Gastroesophageal sphincter (tissue), 4 donors: ENCODE measurements around the gene MTIF3. TPM values are rescaled to one million over a fixed set of nuclear protein-coding genes. Genes with fewer than 3 reads are reported as not detected.

ENCODE experiments used
- ATAC-seq: fragments of 150-250 bp; one replicate; pipeline ENCODE4 v1.9.1; 2016; ENCODE audit warnings: mild to moderate bottlenecking, moderate library complexity
- H3K27ac ChIP-seq, 4 donors: fragments of 200-600 bp; sonication (generic) in 3 of 4; 1 replicate in 3 of 4; 2 replicates in 1 of 4; pipeline ENCODE4 v1.5.1; 2016 to 2019
- H3K27me3 ChIP-seq: fragments of 200-600 bp; sonication (generic); one replicate; pipeline ENCODE4 v1.5.1; 2019
- H3K36me3 ChIP-seq, 2 donors: fragments of 200-600 bp; sonication (generic); one replicate each; pipeline ENCODE4 v1.5.1; 2019; ENCODE audit warnings: control low read depth in 1 of 2
- H3K4me1 ChIP-seq, 3 donors: fragments of 200-600 bp; sonication (generic); 1 replicate in 2 of 3; 2 replicates in 1 of 3; pipeline ENCODE4 v1.5.1; 2016 to 2019; ENCODE audit warnings: control low read depth in 2 of 3
- H3K4me3 ChIP-seq, 2 donors: fragments of 200-600 bp; sonication (generic); one replicate each; pipeline ENCODE4 v1.5.1; 2019; ENCODE audit warnings: mild to moderate bottlenecking in 1 of 2, moderate library complexity in 1 of 2
- H3K9me3 ChIP-seq, 3 donors: fragments of 200-600 bp; sonication (generic); one replicate each; pipeline ENCODE4 v1.5.1; 2017 to 2019; ENCODE audit warnings: control low read depth in 2 of 3
- EP300 ChIP-seq: sonication (generic); formaldehyde crosslinking; IDR thresholded peaks from one replicate; pipeline ENCODE4 v1.6.1; 2017; ENCODE audit warnings: antibody characterized with exemption, mild to moderate bottlenecking
- POLR2A ChIP-seq, 2 donors: fragments of 450-650 bp; IDR thresholded peaks; one replicate each; pipeline ENCODE4 v1.6.1; 2017; ENCODE audit warnings: antibody characterized with exemption in 2 of 2, mild to moderate bottlenecking in 2 of 2, moderate library complexity in 1 of 2
- POLR2AphosphoS5 ChIP-seq: sonication (generic); formaldehyde crosslinking; IDR thresholded peaks from one replicate; pipeline ENCODE4 v1.6.1; 2017; ENCODE audit warnings: antibody characterized with exemption
- WGBS, 2 donors: methylation state at CpG; one replicate each; pipeline ENCODE4 v1.1.5; 2018; ENCODE audit warnings: low coverage in 1 of 2; 5-methylcytosine and 5-hydroxymethylcytosine counted together
- total RNA-seq, 4 donors: library from RNA; depleted of rRNA; stranded (reverse); fragments of >200 nt; gene quantifications; one replicate each; pipeline ENCODE4 v1.1.0, GENCODE V29; 2016
- TF ChIP-seq, protein P1 (sequence below), 4 experiments: fragments of 200-600 bp in 2 of 4; fragments of 450-650 bp in 2 of 4; sonication (generic) in 1 of 4; IDR thresholded peaks; one replicate each; pipeline ENCODE4 v1.5.1; 2017 to 2019; ENCODE audit warnings: antibody characterized with exemption in 4 of 4, mild to moderate bottlenecking in 2 of 4, moderate library complexity in 2 of 4

Gene MTIF3
- total RNA-seq, 4 donors from 2014 or later = 40.1 to 72.0 (median 56.3) TPM

DNA sequence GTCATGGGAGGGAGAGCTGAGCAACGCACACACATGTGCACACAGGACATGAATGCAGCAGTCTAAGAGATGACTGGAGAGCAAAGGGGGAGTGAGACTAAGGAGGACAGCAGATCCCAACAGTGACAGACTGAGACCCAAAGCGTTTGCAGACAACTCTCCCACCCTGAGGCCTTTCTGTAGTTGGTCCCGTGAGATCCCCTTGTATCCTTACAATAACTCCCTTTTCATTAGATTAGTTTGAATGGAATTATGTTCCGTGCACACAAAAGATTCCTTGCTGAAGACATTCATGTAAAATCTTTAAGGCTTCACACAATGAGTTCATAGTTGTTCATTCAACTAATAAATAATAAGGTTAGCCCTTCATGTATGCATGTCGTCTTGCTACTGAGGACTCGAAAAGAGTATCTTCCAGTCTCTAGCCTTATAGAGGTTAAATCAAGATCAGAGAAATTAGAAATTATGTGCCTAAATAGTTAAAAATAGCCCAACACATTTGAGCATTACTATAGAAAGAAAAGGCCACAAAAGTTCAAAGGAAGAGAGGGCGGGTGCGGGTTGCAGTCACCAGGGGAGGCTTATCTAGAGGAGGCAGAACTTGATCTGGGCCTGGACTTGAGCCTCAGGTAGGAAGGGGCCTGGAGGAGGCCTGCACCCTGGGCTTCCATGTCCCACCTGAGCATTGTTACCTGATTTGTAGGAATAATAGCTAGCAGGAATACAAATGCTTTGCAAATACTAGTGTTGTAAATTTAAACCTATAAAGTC lies 29.1 kb downstream of the MTIF3 start:
- H3K4me1 ChIP-seq = peaks cover 7 to 25% (median 12%) of the 10 kb centered on the region in 3 donors
- no peaks in the 10 kb centered on the region for H3K9me3 ChIP-seq
- no peak overlapping the region for H3K27ac ChIP-seq
- no peak for ATAC-seq
- H3K36me3 ChIP-seq = no peaks in the 10 kb centered on the region
- WGBS, 2 donors = 73 to 78% methylated on average over 7 of the region's 8 CpGs
- TF ChIP-seq EP300 (no peak), POLR2AphosphoS5 (no peak), POLR2A (IDR thresholded peaks at IDR 0.05) (no peak)
- TF ChIP-seq, protein P1, sequence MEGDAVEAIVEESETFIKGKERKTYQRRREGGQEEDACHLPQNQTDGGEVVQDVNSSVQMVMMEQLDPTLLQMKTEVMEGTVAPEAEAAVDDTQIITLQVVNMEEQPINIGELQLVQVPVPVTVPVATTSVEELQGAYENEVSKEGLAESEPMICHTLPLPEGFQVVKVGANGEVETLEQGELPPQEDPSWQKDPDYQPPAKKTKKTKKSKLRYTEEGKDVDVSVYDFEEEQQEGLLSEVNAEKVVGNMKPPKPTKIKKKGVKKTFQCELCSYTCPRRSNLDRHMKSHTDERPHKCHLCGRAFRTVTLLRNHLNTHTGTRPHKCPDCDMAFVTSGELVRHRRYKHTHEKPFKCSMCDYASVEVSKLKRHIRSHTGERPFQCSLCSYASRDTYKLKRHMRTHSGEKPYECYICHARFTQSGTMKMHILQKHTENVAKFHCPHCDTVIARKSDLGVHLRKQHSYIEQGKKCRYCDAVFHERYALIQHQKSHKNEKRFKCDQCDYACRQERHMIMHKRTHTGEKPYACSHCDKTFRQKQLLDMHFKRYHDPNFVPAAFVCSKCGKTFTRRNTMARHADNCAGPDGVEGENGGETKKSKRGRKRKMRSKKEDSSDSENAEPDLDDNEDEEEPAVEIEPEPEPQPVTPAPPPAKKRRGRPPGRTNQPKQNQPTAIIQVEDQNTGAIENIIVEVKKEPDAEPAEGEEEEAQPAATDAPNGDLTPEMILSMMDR (IDR thresholded peaks at IDR 0.05) = no peak
- H3K4me3 ChIP-seq = no peak overlapping the region
- no peaks in the 10 kb centered on the region for H3K27me3 ChIP-seq

DNA sequence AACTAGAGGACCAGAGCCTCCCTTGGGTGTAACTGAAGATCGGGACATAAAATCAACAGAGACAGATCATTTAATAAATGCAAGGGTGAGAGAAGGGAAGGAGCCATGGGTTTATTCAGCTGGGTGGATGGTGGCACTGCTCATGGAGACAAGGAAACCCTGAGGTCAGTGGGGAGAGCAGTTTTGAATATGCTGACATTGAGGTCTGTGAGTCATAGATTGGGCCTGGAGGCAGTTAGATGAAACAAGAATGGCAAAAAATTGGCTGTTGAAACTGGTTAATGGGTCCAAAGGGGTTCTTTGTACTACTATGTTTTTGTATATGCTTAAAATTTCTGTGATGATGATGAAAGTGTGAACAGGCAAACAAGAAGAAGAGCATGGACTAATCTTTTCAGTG lies 31.0 kb downstream of the MTIF3 start:
- Histone ChIP-seq H3K9me3 (no peaks in the 10 kb centered on the region), H3K27ac (no peak overlapping the region), H3K4me3 (no peak overlapping the region), H3K4me1 (peaks cover 0 to 7% (median 0%) of the 10 kb centered on the region in 3 donors), H3K27me3 (no peaks in the 10 kb centered on the region), H3K36me3 (no peaks in the 10 kb centered on the region)
- WGBS, 2 donors = 71 to 83% methylated on average over 1 of the region's 1 CpG
- TF ChIP-seq, protein P1 (IDR thresholded peaks at IDR 0.05) = no peak
- TF ChIP-seq POLR2A (IDR thresholded peaks at IDR 0.05) (no peak), EP300 (no peak), POLR2AphosphoS5 (no peak)
- no peak for ATAC-seq

DNA sequence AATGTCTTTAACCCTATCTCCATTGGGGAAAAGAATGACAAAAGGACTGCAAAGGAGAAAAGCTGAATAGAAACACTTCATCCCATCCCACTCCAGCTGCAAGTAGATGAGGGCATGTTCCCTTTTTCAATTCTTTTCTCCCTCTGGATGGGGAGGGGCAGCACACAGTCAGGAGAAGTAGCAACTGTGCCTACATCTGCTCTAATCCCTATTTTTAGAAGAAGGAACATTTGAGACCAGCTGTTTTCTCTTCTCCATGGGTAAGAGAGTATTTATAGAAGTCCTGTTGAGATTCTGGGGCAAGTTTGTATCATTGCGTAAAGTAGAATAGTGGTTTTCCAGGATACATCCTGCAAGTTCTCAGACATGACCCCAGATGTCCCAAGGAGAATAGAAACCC lies 35.2 kb downstream of the MTIF3 start:
- TF ChIP-seq POLR2A (IDR thresholded peaks at IDR 0.05) (no peak), EP300 (no peak), POLR2AphosphoS5 (no peak)
- TF ChIP-seq, protein P1 (IDR thresholded peaks at IDR 0.05) = no peak
- H3K4me1 ChIP-seq = no peaks in the 10 kb centered on the region
- peaks cover 11% of the 10 kb centered on the region for H3K27me3 ChIP-seq
- 100% methylated on average over 1 of the region's 1 CpG for WGBS, 2 donors
- ATAC-seq = peak; percentile 55
- no peaks in the 10 kb centered on the region for H3K36me3 ChIP-seq
- no peak overlapping the region for H3K27ac ChIP-seq
- no peak overlapping the region for H3K4me3 ChIP-seq
- H3K9me3 ChIP-seq = no peaks in the 10 kb centered on the region

DNA sequence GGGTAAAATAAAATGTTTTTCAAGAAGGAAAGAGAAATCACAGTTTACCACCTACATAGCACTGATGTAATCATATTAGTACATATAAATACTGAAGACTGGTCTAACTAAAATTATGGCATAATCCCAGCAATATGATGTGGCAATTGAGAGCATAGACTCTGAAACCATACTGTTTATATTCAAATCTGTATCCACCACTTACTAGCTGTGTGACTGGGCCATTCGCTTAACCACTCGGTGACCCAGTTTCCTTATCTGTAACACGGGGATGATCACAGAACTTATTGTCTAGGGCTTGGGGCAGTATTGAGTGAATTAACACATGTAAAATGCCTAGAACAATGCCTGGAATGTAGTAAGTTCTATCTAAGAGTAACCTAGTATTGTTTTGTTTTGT lies 39.0 kb downstream of the MTIF3 start:
- no peak overlapping the region for H3K4me3 ChIP-seq
- H3K36me3 ChIP-seq = no peaks in the 10 kb centered on the region
- no peaks in the 10 kb centered on the region for H3K9me3 ChIP-seq
- no peaks in the 10 kb centered on the region for H3K4me1 ChIP-seq
- 68 to 71% methylated on average over 3 of the region's 3 CpGs for WGBS, 2 donors
- H3K27ac ChIP-seq = no peak overlapping the region
- ATAC-seq = no peak
- TF ChIP-seq EP300 (no peak), POLR2AphosphoS5 (no peak), POLR2A (IDR thresholded peaks at IDR 0.05) (no peak)
- TF ChIP-seq, protein P1 (IDR thresholded peaks at IDR 0.05) = no peak
- H3K27me3 ChIP-seq = peaks cover 17% of the 10 kb centered on the region

DNA sequence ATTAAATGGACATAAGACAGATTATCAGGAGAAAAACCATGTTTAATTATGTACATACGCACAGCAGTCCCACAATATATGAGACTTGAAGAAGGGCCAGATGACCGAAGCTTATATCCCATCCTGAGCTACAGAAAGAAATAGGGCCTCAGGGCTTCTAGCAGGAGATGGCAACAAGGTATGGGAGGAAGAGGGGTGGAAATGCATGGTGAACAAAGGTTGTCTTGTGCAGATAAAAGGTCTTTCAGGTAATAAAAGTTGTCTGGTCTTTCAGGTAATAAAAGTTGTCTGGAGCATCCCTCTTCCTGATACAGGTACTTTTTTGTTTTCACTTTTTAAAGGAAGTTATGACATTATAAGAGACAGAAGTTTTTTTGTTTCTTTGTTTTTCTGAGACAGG lies 41.4 kb downstream of the MTIF3 start:
- TF ChIP-seq EP300 = no peak
- TF ChIP-seq POLR2AphosphoS5 = no peak
- TF ChIP-seq, protein P1 (IDR thresholded peaks at IDR 0.05) = no peak
- no peak for TF ChIP-seq POLR2A (IDR thresholded peaks at IDR 0.05)
- 46 to 72% methylated on average over 2 of the region's 2 CpGs for WGBS, 2 donors

More for the DNA sequence above, 41.4 kb downstream of the MTIF3 start:
- no peak for ATAC-seq
- Histone ChIP-seq H3K4me3 (no peak overlapping the region), H3K9me3 (no peaks in the 10 kb centered on the region), H3K27me3 (peaks cover 17% of the 10 kb centered on the region), H3K27ac (no peak overlapping the region), H3K4me1 (peaks cover 0 to 3% (median 0%) of the 10 kb centered on the region in 3 donors), H3K36me3 (no peaks in the 10 kb centered on the region)
